ENCODE measurements around the gene IMPA2.

The IMPA2 gene

DNA sequence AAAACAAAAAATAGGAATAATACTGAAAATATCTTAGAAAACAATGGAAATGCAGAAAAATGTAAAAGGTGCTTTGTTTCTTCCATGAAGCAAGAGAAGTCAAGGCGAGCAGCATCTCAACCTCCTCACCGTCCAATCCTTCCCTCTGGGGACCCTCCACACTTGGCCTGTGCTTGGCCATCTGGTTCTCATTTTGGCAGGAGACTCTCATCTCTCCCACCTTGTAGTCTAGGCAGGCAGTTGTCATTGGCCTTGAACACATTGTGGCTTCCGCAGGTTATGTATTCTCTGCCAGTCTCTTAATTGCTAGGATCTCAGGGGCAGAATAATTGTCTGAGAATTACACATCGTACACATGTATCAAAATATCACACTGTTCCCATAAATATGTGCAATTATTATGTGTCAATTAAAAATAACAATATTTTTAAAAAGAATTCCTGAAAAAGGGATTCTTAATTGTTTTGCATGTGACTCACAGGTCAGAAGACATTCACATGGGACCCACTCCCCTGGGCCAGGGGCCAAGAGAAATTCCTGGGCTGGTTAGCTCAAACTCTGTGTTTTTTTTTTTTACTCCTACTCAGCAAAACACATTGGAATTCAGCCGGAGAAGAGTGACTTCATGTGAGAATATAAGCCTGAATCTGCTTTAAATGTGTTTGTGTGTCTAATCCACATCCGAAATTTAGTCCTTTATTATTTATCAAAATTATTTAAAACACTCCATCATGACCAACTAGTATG, 98.4 kb downstream of the IMPA2 start:
- H3K4me3 ChIP-seq (ENCODE audit: low read depth, low read length): no peak overlapping the region
- TF ChIP-seq, protein P1, sequence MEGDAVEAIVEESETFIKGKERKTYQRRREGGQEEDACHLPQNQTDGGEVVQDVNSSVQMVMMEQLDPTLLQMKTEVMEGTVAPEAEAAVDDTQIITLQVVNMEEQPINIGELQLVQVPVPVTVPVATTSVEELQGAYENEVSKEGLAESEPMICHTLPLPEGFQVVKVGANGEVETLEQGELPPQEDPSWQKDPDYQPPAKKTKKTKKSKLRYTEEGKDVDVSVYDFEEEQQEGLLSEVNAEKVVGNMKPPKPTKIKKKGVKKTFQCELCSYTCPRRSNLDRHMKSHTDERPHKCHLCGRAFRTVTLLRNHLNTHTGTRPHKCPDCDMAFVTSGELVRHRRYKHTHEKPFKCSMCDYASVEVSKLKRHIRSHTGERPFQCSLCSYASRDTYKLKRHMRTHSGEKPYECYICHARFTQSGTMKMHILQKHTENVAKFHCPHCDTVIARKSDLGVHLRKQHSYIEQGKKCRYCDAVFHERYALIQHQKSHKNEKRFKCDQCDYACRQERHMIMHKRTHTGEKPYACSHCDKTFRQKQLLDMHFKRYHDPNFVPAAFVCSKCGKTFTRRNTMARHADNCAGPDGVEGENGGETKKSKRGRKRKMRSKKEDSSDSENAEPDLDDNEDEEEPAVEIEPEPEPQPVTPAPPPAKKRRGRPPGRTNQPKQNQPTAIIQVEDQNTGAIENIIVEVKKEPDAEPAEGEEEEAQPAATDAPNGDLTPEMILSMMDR (IDR thresholded peaks at IDR 0.05; ENCODE audit: low read depth, low read length, missing control alignments): no peak
- in situ Hi-C loops (cut with HindIII; ENCODE audit: low sequenced_read_pairs): no loop called here
- peak; percentile 82 for DNase-seq (ENCODE audit: low read depth)

Measured in astrocyte of the cerebellum (primary cell).